Fibroblast of peridontal ligament (primary cell): ENCODE measurements around the gene RCBTB2.

ENCODE experiments used
- DNase-seq: peaks from one replicate; pipeline ENCODE4 v3.0.0-alpha.2; 2010; ENCODE audit errors: extremely low read depth

RCBTB2 gene

DNA sequence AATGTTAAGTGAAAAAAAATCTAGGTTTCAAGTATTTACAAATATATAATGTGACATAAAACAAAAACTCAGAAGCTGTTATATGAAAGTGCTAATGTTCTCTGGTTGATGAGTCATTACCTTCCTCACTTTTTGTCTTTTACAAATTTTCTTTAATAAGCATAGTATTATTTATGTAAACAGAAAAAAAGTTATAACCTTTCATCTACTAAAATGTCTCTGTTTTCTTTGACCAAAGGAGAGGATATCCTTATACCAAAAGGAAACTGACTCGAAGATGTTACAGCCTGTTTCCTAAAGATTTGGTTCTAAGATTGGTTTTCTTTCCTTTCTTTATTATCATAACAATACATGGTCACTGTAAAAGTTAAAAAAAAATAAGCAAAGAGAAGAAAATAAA lies 38.0 kb downstream of the RCBTB2 start:
- no peak for DNase-seq

DNA sequence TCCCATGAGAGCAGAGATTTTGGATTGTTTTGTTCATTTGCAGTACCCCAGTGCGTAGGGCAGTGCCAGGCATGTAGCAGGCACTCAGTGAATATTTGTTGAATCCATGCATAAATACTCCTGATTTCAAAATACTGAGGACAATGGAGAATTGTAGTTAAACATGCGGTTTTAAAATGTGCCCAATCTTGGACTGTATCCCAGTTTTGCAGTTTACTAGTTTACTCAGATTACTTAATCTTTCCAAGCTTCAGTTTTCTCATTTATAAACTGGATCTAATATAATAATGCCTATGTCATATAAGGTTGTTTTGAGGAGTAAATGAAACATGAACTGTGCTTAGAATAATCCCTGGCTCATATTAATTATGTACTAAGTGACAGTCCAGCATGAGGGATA lies 39.0 kb downstream of the RCBTB2 start:
- DNase-seq: peak; percentile 89

DNA sequence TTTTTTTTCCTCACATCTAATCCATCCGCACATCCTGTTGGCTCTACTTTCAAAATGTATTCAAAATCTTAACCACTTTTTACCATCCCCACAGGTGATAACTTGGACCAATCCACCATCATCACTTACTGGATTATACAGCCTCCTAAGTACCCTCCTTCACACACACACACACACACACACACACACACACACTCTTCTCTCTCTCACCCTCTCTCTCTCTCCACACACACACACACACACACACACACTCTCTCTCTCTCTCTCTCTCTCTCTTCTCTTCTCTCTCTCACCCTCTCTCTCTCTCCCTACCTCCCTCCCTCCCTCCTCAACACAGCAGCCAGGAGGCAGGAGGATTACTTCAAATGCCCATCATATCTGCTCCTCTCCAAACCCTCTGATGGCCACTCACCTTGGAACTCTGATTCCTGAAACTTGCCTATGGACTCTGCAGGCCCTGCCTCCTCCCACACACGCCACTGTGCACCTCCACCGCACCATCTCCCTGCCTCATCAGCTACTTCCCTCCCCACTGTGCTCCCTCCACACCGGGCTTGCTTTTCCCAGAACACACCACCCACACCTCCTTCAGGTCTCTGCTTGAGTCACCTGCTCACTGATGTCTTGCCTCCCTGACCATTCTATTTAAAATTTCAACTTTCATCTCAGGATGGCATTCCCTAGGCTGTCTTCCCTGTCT lies 39.7 kb downstream of the RCBTB2 start:
- DNase-seq: no peak

DNA sequence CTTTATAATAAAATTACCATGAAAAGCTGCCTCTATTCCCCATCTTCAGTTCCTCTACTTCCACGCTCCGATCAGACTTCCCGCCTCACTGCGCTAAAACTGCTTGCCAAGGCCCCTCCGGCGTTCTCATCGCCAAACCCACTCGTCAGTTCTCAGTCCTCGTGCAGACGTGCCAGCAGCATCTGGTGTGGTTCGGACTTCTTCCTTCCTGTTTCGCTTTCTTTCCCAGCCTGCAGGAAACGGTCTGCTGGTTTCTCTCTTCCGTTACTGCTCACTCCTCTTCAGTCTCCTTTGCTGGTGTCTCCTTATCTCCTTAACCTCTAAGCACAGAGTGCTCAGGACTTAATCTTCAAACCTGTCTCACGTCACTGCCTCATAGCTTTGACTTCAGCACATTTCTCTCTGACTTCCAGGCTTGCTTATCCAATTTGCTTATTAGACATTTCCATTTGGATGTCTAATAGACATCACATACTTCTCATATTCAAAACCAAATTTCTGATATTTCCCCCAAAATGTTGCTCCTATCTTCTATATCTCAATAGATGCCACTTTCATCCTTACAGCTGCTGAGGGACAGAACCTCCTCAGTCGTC lies 40.3 kb downstream of the RCBTB2 start:
- DNase-seq: no peak

DNA sequence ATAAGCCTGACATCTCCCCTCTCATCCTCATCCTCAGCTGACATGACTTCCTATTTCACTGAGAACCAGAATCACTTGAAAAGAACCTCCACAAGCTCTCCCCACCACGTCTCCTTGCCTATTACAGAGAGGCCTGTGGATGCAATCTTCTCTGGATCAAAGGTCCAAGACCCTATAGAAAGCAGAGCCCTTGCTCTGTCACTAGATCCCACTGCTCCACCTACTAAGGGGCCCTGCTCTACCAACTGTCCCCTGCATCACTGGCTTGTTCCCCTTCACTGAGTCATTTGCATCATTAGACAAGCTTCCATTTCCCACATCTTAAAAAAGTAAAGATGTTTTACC lies 40.8 kb downstream of the RCBTB2 start:
- no peak for DNase-seq

DNA sequence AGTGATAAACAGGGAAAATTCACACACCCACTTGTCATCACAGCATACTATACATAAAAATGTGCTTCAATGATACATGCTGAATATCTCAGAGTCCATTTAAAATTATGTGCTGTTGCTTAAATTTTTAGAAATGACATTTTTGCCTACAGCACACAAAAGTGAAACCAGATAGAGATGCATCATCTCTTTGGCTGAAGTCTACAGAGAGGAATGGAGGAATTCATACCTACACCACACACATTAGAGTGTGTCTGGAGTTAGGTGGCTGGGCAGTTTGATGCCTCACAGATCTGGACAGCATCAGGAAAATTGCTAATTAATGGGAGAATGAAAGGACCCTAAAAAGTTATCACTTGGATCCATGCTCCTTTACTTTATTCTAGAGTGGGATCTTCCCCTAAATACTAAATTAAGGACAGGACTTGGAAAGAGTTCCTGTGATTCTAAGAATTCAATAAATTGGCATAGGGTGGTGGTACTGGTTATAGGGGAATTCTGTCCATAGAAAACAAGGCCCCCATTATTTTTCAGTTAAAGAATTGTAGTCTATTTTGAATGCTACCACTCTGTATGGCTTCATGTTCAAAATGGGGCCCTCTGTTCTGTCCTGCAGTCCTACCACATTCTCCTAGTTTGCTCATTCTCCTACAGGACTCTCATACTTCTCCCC lies 41.3 kb downstream of the RCBTB2 start:
- peak; percentile 28 for DNase-seq

DNA sequence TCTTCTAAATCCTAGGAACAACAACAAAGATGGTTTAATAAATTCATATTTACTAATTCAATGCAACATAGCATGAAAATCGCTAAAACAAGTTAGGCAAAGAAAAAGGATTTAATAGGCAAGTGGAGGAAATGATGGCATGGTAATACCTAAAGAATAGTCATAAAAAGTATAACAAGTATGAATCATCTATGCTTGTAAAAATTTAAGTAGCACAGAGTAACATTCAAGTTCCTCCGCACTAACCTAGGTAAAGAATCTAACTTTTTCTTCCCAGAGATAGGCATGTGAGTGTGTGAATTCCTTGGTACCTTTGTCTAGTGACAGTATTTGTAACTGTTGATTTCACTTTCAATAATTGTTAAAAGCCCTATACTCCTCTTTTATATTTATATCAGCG lies 42.6 kb downstream of the RCBTB2 start:
- DNase-seq: no peak

DNA sequence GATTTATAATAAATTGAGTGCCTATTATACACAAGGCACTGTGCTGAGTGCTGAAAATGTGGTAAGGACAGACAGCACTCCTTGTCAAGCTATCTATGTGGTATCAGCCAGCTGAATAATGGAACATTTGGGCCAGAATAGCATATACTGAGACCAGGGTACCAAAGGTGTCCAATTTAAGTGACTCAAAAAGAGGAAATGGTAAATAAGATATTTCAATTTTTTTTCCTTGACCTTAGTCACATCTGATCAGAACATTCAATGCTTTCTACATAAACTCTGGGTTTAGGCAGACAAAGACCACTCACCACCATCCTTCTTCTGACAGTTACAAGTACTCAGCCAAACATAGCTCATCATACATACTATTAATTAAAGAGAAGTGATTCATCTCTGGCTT lies 43.2 kb downstream of the RCBTB2 start:
- DNase-seq: no peak

DNA sequence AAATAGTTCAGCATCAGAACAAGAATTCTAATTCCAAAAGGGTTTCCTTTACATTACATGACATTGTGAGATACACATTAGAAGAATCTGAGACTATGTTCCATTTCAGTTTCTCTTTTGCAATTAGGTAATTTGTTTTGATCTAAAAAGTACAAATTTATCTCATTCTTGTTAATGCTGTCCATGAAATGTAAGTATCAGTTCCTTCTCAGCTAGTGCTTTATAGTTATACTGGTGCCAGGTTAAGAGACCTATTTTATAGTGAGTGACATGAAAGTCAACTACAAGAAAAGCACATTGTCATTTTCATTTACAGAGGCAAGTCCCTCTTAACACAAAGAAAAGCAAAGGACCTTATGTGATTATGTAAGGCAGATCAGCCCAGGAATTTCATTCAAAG lies 43.9 kb downstream of the RCBTB2 start:
- DNase-seq: no peak

DNA sequence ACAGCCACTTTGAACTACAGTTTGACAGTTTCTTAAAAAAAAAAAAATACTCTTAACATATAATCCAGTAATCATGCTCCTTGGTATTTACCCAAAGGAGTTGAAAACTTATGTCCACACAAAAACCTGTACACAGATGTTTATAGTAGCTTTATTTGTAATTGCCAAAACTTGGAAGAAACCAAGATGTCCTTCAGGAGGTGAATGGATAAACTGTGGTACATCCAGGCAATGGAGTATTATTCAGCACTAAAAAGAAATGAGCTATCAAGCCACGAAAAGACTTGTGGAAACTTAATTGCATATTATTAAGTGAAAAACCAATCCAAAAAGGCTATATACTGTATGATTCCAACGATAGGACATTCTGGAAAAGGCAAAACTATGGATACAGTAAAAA lies 44.9 kb downstream of the RCBTB2 start:
- DNase-seq: no peak

DNA sequence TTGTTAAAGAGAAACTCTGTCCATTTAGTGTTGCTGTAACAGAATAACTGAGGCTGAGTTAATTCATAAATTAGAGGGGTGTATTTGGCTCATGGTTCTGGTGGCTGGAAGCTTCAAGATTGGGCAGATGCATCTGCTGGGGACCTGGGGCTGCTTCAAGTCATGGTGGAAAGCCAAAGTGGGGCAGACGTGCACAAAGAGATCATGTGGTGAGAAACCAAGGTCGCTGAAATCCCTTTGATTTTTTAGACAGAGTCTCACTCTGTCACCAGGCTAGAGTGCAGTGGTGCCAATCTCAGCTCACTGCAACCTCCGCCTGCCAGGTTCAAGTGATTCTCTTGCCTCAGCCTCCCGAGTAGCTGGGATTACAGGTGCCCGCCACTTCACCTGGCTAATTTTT lies 46.0 kb downstream of the RCBTB2 start:
- DNase-seq: no peak

DNA sequence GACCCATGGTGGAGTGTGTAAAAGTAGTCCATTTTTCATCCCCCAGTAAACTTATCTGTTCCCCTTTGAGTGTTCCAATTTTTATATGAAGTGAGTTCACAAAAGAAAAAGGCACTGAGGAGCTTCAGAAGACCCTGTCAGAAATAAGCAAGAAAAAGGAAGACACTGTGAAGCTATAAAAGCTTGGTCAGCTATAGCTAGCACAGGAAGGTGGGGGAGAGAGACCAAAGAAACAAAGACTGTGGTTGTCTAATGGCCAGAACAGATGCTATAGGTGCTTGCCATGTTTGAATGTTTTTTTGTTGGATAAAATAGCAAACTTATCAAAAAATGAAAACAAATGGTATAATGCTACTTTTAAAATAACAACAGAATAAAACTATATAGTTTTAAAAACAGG lies 46.5 kb downstream of the RCBTB2 start:
- DNase-seq: no peak

DNA sequence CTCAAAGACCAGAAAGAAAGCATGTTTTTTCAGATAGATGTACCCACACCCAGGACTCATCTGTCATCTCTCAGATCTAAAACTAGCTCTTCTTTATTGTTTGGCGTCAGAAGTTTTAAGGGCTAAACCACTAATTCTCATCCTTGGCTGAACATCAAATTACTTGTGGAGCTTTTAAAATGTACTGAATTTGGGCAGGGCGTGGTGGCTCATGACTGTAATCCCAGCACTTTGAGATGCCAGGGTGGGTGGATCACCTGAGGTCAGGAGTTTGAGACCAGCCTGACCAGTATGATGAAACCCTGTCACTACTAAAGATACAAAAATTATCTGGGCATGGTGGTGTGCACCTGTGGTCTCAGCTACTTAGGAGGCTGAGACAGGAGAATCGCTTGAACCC lies 47.4 kb downstream of the RCBTB2 start:
- DNase-seq: no peak

DNA sequence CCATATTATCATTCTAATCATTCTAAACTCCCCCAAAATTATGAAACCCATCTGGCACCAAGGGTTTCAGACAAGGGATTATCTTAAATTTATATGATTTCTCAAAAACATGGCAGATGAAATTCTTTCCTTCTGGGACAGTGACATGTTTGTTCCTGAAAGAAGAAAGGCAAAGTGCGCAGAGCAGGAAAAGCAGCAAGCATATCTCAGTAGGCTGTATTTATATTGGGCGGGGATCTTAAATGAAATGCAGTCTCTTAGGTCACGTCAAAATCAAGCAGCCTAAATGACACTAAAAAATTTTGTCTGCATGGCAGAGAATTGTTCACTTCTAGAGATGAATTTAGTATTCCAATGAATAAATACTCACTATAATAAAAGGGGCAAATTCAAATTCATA lies 49.3 kb downstream of the RCBTB2 start:
- DNase-seq: no peak

DNA sequence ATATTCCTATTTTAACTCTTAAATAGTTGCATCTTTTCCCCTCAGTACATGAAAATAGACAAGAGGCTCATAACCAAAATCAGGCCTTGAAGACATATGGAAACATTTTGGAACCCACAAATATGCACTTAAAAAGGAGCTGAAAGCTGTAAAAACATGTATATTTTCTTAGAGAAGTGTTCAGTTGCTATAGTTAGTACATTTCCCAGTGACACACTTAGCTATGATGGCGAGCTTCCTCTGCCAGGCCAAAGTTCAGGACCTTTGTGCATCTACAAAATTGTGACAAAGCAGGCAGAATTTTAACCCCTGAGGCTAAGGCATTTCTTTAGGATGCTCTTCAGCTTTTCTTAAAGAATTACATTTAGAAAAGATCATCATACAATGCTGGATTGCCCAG lies 54.5 kb downstream of the RCBTB2 start:
- peak; percentile 91 for DNase-seq

DNA sequence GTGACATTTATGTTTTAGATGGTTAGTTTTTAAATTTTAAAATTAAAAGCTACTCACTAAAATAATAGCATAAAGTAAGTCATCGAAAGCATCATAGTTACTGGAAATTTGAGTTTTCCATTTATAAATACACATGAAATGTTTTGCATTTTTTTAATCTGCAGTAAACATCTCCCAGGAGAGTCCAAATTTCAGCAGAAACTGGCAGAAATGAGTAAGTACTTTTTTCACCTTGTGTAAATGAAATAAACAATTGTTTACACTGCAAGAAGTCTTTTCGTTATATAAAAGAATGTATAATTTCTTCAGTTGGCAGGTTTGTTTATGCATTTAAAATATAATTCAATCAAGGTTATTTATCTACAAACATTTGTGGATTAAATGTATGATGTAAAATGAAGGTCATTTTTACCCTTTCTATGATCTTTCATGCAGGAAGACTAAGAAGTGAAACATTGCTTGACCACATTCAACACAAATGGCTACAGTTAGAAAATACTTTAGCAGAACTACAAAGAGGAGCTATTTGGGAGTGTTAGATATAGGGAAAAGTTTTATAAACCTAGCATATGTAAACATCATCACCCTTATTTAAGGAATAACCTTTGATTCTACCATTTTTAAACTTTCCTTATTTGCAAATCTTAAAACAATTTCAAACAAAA lies 55.6 kb downstream of the RCBTB2 start:
- DNase-seq: no peak

DNA sequence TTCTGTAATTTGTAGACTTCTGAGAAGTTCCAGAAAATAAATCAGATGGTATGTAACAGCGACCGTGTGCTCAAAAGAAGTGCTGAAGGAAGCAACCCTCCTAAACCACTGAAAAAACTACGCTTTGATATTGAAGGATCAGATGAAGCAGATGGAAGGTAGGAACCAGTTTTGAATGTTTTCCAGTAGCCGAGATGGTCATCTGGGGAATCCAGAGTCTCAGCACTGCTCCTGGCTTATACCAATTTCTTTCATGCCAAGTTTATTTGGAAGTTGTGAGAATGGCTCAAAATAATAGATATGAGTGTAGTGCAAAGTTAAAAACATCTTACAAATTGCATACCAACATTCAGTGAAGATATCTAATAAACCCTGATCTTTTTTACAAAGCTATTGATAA lies 56.2 kb downstream of the RCBTB2 start:
- DNase-seq: no peak

DNA sequence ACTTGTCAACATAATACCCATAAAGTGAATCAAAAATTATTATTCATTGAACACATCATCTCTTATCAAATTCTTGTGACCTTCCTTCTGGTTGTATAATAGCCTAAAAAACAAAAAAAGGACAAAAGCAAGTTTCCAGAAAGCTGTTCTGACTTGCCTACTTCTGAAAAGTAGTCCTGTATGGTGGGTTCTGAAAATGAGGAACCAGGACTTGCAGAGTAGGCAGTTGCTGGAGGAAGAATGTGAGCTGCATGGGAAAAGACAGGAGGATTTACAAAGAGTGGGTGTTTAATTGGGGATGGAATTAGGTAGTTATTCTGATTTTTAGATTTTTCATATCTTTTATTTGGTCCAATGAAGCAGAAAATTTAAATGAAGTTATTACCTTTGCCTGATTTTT lies 56.7 kb downstream of the RCBTB2 start:
- DNase-seq: no peak

DNA sequence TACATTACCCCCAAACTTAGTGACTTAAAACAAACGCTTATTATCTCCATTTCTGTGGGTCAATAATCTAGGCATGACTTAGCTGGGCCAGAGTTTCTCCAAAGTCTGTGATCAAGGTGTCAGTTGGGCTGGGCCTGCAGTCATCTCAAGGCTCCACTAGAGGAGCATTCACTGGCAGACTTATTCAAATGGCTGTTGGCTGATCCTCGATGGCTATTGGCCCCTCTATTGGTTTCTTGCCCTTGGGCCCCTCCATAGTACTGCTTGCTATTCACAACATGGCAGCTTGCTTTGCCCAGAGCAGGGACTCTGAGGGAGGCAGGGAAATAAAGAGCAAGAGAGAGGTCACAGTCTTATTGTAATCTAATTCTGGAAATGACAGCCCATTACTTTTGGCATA lies 57.6 kb downstream of the RCBTB2 start:
- DNase-seq: no peak

DNA sequence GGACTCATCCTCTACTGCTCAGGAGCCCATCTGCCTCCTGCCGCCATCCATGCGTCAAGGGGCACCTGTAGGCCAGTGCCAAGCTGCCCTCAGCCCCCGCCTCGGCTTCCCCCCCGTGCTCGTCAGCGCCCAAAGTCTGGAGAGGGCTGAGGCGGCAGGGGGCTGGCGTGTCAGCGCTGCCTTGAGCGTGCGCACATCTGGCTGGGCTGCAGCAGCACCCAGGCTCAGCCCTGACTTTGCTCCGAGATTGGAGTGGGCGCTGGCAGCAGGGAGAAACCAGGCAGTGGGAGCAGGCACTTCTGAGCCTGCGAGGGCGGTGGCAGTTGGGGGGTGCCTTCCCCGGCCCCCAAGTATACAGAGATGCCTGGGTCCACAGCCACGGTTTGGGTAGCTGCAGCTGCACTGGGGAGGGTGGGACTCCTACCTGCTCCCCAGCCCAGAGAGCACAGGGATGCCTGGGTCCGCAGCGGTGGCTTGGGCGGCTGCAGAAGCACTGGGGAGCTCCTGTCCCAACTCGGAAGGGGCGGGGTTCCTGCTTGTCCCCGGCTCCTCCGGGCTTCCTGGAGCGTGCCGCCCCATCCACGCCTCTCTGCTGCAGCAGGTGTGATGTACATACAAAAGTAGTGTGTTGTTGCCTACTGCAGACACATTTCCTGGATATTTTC lies 75.2 kb downstream of the RCBTB2 start:
- no peak for DNase-seq

DNA sequence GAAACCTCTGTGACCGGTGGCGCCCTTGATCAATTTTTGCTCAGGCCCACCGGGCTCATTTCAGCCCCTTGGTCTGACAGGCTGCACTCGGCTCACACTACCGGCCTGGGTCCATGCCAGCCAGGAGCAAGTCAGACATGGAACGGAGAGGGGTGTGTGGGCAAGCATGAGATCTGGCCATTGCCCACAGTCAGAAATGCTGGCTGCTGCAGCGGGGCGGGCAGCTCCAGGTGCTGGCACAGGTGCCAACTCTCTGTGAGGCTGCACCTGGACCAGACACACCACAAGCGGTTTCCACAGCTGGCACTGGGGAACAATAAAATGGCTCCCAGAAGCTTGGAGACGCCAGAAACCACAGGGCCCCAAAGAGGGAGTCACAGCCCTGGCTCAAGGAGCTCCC lies 76.3 kb downstream of the RCBTB2 start:
- no peak for DNase-seq

DNA sequence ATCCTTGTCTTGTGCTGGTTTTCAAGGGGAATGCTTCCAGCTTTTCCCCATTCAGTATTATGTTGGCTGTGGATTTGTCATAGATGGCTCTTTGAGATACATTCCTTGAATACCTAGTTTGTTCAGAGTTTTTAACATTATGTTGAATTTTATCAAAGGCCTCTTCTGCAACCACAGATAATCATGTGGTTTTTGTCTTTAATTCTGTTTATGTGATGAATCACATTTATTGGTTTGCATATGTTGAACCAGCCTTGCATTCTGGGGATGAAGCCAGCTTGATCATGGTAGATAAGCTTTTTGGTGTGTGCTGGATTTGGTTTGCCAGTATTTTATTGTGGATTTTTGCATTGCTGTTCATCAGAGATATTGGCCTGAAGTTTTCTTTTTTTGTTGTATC lies 81.7 kb downstream of the RCBTB2 start:
- DNase-seq: peak; percentile 90

DNA sequence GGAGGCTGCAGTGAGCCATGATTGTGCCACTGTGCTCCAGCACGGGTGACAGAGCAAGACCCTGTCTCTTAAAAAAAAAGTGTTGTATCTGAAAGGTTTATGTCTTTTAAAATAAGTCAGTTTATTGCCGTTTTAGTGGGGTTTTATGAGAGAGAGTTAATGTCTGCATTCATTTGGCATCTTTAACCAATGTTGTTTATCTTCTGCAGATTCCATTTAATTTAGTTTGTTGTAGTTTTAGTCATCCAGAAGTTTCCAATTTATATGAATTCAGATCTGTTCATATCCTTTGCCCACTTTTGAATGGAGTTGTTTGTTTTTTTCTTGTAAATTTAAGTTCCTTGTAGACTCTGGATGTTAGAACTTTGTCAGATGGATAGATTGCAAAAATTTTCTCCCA lies 83.2 kb downstream of the RCBTB2 start:
- DNase-seq: peak; percentile 84
